ENCODE results near the gene TBX21. TPM values are rescaled to one million over a fixed set of nuclear protein-coding genes. Genes with fewer than 3 reads are reported as not detected.

Gene TBX21
- total RNA-seq, 1 donor = not detected

DNA sequence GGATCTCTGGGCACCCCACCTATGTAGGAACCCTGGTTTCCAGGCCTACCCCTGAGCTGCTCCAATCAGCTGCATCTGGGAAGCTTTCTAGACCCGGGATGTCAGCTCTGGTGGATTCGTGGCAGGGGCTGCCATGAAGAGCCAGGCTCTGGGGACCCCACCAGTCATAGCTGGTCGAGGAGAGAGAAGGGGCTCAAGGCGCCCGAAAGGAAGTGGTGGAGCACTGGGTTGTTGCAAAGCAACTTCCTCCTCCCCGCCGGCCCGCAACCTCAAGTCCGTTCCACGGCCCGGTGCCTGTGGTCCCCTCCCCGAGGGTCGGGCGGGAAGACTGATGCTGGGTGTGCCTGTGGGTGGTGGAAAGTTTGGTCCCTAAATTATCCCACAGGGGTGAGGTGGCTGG, 28.9 kb upstream of the TBX21 start:
- TF ChIP-seq, protein P1, sequence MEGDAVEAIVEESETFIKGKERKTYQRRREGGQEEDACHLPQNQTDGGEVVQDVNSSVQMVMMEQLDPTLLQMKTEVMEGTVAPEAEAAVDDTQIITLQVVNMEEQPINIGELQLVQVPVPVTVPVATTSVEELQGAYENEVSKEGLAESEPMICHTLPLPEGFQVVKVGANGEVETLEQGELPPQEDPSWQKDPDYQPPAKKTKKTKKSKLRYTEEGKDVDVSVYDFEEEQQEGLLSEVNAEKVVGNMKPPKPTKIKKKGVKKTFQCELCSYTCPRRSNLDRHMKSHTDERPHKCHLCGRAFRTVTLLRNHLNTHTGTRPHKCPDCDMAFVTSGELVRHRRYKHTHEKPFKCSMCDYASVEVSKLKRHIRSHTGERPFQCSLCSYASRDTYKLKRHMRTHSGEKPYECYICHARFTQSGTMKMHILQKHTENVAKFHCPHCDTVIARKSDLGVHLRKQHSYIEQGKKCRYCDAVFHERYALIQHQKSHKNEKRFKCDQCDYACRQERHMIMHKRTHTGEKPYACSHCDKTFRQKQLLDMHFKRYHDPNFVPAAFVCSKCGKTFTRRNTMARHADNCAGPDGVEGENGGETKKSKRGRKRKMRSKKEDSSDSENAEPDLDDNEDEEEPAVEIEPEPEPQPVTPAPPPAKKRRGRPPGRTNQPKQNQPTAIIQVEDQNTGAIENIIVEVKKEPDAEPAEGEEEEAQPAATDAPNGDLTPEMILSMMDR (IDR thresholded peaks at IDR 0.05; ENCODE audit: insufficient read depth, low read depth, low read length) = no peak
- DNase-seq (ENCODE audit: low read depth) = no peak
- no peak overlapping the region for H3K4me3 ChIP-seq (ENCODE audit: low read depth, low read length)

DNA sequence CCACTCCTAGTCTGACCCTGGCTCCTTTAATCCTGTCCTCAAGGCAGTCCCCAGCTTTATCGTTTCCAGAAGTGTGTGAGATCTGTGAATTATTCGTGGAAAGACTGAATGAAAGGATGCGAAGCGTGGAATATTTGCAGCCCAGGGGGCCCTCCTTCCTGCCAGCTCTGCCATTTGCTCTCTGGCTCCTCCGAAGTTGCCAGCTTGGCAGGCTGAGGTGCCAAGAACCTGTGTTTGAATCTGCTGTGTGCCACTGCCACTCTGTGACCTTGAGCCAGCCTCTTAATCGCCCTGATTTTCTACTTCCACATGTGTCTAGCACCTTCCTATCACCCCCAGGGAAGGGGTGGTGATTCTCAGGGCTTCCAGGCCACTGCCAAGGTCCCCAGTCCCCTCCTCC, 28.3 kb upstream of the TBX21 start:
- H3K4me3 ChIP-seq (ENCODE audit: low read depth, low read length) = no peak overlapping the region
- TF ChIP-seq, protein P1 (IDR thresholded peaks at IDR 0.05; ENCODE audit: insufficient read depth, low read depth, low read length) = no peak
- DNase-seq (ENCODE audit: low read depth) = no peak

DNA sequence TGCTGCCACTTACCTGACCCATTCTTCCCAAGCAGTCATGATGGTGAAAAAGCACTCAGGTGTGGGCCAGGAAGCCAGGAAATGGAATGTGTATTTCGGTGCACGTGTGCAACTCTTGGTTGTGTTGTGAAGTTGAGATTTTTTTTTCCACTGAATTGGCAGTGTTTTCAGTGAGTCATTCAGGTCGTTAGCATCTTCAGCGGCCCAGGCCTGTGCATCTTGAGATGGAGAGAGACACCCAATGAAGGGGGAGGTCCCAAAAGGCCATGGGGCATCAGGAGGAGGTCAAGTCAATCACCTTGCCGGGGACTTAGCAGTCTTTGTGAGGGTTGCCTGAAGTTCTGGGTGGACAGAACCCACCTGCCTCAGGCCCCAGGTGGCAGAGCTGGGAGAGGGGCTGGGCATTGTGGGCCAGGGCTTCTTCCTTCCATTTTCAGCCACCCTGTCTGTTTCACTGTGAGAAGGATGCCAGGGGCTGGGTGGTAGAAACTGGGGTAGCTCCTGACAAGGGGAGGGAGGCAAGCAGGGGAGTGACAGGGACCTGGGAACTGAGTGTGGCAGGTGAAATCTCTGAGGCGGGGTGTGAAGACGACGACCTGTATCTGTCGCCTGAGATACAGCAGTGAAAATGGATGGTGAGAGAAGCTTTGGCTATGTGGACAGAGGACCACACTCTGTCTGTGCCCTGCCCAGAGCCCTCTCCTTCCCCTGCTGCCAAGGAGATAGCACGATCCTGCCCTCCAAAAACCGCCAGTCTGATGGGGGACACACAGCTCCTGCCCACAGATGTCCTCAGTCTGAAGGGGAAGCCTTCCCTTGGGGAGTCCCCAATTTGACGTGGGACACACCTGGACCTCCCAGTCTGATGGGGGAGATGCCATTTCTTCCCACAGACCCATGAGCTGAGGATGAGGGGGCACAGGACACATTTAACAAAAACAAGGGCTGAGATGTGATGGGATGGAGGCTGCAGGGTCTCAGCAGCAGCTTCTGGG, 27.2 kb upstream of the TBX21 start:
- DNase-seq (ENCODE audit: low read depth) = no peak
- TF ChIP-seq, protein P1 (IDR thresholded peaks at IDR 0.05; ENCODE audit: insufficient read depth, low read depth, low read length) = no peak
- H3K4me3 ChIP-seq (ENCODE audit: low read depth, low read length) = no peak overlapping the region

DNA sequence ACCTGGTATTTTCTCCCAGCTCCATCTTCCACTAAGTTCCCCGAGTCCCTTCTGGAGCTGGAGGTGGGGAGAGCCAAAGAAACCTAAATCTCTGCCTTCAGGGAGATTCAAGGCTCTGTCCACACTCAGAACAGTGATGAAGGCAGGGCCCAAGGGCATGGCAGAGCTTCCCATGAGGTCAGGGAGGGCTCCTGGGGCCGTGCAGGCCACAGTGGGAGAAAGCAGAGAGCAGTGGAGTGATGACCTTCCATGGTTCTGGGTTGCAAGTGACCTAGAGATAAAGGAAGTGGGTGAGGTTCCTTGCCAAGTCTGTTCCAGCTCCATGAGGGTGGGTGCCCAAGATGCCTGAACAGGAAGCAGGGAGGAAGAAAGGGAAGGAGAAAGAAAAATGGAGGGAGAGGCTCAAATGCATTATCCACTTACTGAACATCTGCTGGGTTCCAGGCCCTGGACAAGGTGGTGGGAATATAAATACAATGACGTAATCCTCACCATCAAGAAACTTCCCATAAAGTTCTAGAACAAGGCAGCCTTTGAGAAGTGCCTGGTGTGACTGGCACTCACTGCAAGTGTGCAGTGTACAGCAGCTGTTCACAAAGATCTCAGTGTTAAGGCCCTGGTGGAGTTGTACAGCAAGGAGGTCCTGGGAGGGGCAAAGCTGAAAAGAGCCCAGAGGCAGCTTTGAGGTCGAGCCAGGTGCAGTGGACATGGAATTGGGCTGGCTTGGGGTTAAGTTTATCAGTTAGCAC, 25.8 kb upstream of the TBX21 start:
- H3K4me3 ChIP-seq (ENCODE audit: low read depth, low read length) = no peak overlapping the region
- TF ChIP-seq, protein P1 (IDR thresholded peaks at IDR 0.05; ENCODE audit: insufficient read depth, low read depth, low read length) = no peak
- DNase-seq (ENCODE audit: low read depth) = no peak

DNA sequence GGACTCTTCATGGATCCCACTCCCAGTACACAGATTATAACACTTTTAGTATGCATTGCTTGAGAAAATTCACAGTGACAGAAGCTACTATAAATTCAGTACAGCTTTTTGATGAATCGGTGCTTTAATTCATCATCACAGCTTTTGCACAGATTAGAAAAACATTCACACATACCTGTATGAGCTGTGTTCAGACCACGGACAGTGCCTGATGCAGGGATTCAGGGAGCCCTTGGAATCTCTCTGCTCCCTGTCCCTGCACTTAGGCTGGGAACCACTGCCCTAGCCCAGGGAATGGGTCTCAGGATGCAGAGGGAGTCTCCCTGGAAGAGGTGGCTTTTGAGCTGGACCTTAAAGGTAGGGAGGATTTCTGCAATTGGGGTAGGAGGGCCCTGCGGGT, 25.2 kb upstream of the TBX21 start:
- TF ChIP-seq, protein P1 (IDR thresholded peaks at IDR 0.05; ENCODE audit: insufficient read depth, low read depth, low read length) = no peak
- no peak overlapping the region for H3K4me3 ChIP-seq (ENCODE audit: low read depth, low read length)
- no peak for DNase-seq (ENCODE audit: low read depth)

DNA sequence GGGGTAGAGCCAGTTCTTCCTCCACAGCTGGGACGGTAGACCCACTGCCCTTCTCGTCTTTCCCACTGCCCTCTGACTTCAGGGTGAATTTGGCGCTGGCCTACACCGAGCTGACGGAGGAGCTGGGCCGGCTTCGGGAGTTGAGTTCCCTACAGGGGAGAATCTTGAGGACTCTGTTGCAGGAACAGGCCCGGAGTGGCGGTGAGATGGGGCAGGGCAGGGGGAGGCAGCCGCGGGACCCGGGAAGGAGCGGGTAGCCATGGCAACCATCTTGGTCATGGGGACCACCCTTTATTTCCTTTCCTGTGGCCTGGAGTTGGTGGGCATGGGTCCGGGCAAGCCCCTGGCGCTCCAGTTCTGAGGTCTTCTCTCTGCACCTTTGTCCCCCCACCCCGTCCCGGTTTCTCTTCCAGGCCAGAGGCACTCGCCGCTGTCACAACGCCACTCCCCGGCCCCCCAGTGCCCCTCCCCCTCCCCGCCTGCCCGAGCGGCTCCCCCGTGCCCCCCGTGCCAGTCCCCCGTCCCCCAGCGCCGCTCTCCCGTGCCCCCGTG, 24.6 kb upstream of the TBX21 start:
- DNase-seq (ENCODE audit: low read depth) = no peak
- TF ChIP-seq, protein P1 (IDR thresholded peaks at IDR 0.05; ENCODE audit: insufficient read depth, low read depth, low read length) = no peak
- H3K4me3 ChIP-seq (ENCODE audit: low read depth, low read length) = no peak overlapping the region
